ENCODE measurements around the gene TRIB2.

TRIB2 gene

DNA sequence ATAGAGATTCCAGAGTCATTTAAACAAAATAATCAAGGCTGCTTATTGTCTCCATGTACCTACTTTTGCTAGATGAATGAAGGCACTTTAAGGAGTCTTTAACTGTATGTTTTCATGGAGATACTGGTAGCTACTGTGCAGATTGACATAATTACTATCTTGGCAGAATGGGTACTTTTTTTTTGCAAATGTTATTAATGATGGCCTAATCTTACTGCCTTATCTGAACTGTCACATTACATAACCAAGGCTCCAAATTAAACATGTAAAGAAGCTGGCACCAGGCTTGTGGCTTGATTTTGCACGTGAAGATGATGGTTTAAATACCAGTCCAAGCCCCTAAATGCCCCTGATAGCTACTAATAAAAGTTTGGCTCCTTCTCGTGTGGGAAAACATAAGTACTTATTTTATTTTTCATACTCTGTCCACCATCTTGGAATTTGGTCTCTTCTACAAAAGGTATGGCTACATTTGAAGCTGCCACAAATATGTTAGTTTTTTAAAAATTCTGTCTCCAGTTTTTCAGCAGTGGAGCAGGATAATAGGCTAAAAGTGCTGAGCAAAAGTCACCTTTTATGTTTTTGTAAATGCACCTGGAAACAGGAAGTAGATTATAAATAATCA, 4.1 kb downstream of the TRIB2 start:
- DNase-seq (ENCODE audit: low read depth) = no peak

DNA sequence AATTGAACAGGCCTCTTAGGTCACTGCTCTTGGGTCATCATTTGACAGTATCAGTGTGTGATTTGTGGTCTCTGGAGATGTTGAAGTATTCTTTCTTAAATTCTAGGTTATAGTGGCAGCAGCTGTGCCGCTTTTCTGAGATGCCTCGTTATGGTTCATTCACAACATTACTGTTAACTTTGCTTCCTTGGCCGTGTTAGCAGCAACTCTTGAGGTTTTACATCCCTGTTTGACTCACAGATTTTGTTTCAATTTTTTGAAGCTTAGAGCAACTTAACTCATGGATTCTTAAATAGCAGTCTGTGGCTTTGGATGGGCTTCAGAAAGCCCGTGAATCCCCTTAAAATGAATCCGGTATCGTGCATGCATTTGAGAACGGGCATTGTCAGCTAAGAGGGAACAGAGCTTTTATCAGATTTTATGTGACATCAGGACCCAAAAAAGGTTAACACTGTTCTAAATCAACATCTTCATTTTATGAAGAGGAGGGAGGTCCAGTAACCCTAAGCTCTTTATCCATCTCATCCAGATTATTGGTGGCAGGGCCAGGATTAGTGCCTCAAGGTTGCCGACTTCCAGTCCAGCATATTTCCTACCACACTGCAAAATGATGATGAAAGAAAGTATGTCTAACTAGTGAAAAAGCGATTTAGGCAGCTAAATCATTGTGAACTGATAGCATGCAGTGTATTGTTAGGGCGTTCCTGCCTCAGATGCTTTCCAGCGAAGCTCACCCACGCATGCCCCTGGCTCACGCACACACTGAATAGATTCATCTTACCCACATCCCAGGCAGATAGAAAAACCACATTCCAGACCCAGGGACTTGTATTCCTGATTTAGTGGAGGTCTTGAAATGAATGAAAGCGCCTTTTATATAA, 5.1 kb downstream of the TRIB2 start:
- DNase-seq (ENCODE audit: low read depth) = peak; percentile 76

DNA sequence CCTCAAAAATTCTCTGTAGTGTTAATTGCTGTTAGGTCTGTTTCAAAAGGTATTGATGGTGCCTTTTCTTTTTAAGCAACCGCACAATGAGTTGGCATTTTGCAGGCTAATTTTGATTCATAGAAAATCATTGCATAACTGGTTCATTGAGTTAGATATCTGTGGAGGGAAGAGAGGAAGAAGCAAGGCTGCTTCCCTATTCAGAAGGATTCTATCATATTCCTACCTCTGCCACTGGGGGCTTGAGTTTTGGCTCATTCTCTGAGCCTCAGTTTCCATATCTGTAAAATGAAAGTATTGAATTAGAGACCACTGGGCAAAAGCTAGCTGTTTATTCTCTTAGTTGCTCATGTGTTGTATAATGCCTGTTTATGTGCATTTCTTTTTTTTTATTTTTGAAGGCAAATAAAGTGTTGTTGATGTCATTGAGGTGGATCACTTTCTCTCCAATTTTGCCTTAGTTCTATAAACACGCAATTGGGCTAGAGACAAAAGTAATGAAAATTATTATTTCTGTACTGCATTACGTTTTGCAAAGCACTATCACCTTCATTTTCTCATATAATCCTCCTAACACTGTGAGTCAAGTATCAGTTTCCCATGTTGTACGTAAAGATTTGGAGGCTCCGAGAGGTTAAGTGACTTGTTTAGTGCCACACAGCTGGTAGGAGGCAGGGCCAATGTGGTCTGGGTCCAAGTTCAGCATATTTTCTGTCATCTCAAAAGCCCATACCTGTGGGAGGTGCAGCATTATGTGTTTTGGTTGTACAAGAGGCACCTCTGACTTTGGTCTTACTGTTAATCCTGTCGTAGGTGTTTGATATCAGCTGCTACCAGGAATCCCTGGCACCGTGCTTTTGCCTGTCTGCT, 5.9 kb downstream of the TRIB2 start:
- DNase-seq (ENCODE audit: low read depth) = no peak

DNA sequence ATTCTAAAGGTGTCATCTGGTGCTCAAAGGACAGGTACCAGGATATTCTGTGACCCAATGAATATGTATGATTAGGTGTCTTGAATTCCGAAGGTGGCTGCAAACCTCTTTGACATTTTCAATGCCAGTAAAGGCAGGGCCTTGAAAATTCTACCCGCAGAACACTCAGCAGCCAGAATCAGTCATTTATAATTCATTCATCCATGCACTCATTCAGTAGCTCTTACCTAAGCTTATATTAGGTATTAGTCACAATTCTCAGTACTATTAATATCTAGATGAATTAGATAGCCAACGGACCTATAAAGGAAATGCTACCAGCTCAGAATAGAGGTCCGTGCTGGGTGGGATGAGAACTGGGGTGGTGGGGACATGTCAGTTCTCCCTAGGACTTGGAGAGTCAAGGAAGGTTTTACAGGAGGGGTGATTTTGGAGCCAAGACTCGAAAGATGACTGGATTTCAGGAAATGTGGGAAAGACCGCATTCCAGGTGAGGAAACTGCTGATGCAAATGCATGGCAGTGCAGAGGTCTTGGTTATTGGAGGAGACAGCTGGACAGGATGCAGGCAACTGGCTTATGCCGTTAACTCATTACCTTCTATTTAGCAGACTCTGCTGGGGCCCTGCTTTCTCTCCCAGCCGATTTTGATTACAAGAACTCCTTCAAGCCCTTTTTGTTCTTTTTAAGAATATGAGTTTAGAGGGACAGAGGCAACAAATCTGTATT, 7.2 kb downstream of the TRIB2 start:
- DNase-seq (ENCODE audit: low read depth) = no peak

DNA sequence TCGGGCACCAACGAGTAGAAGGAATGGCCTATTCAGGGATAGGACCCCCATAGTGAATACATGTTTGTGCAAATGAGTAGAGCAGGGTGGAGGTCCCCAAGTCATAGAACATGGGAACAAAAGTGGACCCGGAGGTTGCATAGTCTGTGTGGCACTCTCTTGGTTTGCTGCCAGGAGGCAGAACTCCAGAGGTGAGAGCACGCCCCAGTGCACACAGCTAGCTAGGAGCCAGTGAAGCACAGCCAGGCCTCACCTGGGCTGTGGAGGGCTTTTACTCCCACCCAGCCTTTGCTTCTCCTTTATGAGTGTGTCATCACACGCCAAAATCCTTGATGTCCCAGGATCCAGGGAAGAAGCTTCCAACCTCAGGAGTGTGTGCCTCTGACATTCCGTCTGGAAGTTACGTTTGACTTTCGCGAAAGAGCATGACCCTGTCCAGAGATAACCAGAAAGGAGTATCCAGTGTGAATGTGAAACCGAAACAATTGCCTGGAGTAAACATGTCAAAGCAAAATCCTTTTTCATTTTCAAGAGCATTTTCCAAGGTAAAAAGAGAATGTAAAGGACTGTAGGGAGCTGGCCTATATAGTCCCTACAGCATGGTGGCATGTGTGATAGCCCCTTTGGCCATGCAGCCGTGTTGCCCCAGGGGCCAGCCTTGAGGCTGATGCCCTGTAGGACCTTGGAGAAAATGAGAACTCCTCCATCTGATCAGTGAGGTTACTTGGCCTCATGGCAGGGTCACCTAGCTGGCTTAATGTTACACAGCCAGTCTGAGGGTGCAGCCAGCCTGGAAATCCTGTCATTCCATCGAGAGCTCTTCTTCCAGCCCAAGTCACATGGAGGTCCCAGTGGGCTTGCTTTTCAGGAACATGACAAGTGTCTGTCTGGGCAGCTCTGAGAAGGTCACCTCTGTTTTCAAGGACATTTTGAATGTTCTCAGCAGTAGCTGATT, 8.8 kb downstream of the TRIB2 start:
- DNase-seq (ENCODE audit: low read depth) = no peak

DNA sequence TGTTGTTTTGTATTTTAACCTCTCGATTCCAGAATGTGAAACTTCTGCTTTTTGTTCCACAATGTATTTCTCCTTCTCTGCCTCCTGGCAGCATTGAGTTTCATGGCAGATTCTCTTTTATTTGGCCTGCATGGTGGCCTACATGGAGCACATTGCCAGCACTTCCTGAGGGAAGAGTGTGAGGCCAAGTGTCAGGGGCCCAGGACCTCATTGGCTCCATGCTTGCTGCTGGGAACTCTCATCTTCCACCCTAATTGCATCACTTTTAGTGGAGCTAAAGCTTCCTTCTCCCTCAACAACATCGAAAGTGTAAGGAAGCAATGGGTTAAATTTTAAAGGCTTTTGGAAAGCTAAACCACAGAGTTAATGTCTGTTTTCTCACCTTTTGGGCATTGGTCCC, 9.5 kb downstream of the TRIB2 start:
- no peak for DNase-seq (ENCODE audit: low read depth)

DNA sequence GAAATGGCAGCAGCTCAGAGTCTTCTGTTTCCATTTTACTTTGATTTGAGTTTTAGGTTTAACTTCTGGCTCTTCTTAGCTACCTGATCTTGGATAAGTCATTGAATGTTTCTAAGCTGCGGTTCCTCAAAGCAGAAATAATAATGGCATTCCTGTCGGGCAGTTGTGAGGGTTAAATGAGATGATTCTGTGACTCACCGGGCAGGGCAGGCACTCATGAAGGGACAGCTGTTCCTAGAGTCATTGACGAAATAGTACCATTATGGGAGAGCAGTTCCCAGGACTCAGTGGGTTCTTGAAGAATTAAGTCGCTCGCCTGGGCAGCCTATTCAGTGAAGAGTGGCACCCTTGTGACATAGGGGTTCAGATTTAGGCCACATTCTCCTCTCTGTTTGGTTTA, 10.3 kb downstream of the TRIB2 start:
- DNase-seq (ENCODE audit: low read depth) = peak; percentile 42

DNA sequence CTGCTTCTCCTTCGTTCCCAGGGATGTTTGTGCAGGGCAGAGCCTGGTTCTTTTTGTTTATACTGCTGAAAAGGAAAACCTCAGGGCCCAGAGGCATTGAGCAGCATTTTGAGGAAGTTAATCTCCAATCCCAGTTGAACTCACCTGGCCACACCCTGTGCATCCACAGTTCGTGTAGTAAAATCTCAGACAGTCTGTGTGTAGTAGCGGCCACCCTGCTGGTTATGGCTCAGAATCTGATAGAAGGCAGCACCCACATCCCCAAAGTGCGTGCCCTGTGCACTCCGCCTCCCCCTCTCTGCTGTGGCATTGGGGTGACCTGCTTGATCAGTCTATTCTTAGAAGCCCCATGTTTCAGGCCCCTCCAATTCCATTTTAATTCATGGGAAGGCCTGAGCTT, 10.9 kb downstream of the TRIB2 start:
- DNase-seq (ENCODE audit: low read depth) = no peak

DNA sequence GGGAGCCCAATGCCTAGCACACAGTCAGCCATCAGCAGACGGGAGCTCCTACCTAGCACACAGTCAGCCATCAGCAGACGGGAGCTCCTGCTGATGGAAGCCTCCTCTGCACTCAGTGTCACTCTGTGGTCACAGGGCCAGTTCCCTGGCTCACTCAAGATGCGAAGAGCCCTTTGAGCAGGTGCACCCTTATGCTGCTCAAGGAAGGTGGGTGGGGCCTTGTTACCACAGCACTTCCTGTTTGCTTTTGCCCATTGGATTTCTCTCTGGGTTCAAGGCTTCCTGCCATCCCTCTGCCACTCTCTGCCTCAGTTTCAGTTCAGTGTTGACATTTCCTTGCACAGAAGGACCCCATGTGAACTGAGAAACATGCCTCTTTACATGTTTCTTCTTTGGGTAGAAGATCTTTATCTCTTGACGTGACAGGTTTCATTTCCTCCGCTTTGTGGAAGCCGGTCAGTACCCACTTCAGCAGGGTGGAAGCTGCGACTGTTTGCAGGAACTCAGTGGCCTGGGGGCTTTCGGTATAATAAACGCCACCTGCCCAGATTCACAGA, 11.6 kb downstream of the TRIB2 start:
- no peak for DNase-seq (ENCODE audit: low read depth)

DNA sequence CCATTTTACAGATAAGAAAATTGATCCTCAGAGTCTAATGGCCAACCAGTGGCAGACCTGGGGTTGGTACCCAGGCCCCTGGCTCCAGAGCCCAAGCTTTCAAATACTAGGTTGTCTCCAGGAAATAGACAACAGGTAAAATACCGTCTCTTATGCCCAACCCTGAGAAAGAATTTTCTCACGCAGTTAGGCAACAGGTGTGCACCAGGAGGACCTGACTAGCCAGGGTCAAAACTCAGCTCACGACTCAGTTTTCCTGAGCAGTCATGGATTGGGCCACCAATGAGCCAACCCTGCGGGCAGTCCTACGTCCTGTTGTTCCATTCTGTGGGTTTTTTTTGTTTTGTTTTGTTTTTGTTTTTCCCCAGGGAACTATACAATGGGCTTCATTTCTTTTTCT, 13.5 kb downstream of the TRIB2 start:
- no peak for DNase-seq (ENCODE audit: low read depth)

DNA sequence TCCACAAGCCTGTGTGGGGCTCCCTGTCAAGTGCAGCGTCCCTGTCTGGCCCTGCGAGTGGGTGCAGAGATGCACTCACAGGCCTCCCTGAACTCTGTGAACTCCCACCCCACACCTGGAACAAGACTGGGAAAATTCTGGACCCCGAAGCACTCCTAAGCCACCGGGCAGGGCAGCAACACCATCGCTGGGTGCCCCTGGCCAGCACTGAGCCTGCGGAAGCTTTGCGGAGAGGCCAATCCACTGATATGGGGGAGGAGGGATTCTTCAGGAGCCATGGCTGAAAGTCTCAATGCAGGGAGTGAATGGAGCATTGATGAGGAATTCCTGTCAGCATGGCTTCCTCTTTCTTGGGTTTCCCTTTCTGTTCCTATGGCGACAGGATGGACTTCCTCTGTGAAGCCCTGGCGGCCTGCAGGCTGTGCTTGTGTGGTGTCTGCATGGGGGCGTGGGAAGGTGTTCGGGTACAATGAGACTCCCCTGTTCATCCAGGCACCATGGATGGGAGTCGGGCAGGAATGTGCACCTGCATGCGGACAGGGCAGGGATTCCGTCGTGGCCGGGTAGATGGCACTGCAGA, 15.1 kb downstream of the TRIB2 start:
- no peak for DNase-seq (ENCODE audit: low read depth)

DNA sequence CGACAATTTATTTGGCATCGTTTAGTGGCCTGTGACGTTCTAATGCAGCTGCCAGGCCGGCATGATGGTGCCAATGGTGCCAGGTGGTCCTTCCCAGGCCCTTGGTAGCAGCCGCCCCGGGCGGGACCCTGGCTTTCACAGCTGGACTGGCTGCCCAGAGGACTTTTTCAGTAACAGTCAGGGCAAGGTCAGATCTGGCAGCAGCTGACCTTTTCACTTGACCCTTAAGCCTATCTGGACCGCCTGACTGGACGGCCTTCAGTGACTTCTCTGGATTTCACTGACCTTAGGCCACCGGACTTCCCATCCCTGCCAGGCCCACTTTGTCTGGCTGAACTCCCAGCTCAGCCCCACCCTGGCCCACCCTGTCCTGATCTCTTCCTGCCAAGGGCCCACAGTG, 15.9 kb downstream of the TRIB2 start:
- no peak for DNase-seq (ENCODE audit: low read depth)

DNA sequence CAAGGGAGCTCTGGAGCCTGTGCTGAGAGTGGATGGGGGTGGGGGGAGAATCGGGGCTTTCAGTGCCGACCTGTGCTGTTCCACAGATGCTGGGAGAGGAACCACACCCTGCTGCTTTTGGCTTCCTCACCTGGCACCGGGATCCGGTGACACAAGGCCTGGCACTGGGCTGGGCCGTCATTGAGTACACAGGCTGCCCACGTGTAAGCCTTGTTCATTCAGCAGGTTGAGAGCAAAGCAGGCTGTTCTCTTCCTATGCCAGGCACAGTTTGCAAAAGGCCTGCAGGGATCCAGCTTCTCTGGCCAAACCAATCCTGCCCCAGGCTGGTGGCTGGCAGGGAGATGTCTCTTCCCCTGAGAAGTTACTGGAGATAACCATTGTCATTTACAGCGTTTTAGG, 17.1 kb downstream of the TRIB2 start:
- DNase-seq (ENCODE audit: low read depth) = no peak

DNA sequence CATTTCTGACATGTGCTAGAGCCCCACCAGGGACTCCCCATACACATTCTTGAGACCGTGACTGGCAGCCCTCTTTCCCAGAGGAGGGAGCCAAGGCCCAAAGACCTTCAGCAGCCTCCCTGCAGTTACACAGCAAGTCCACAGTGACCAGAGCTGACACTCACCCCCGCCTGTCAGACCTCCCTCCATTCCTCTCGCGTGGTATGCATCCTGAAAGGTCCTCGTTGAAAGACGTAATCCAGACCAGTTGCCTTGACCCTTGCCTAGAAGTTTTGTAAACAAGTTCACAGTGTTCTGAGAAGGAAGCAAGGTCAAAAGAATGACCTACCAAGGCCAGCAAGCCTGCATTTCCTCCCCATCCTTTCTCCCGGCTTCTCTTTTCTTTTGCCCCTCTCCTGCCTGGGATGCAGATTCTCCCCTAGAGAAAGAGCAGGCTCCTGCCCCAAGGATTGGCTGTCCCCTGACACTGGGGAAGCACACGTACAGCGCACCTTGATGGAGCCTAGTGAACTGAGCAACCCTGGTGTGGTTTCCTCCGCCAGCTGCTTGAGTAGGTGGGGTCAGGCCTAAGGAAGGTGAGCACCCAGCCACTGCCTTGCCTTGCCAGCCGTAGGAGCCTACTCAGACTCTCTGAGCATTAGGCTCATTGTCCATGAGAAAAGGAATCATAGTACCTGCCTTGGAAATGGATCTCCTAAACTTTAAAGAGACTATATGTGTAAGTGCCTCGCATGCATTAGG, 18.3 kb downstream of the TRIB2 start:
- no peak for DNase-seq (ENCODE audit: low read depth)

DNA sequence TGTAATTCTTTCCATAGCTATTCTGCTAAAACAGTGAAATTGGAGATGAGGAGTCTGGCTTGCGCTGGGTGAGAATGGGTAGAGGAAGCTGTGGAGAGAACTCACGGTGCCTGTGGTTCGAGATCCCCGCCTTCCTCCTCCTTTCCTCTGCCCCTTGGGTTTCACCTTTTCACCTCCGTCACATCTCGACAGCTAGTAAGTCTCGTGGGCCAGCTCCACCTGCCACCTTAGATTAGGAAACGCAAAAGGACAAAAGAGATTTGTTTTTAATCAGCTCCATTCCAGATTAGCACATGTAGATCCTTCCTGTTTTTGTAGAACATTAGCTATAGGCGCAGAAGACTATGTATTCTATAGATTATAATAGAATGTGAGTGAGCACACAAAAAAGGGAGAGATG, 20.6 kb downstream of the TRIB2 start:
- DNase-seq (ENCODE audit: low read depth) = no peak

DNA sequence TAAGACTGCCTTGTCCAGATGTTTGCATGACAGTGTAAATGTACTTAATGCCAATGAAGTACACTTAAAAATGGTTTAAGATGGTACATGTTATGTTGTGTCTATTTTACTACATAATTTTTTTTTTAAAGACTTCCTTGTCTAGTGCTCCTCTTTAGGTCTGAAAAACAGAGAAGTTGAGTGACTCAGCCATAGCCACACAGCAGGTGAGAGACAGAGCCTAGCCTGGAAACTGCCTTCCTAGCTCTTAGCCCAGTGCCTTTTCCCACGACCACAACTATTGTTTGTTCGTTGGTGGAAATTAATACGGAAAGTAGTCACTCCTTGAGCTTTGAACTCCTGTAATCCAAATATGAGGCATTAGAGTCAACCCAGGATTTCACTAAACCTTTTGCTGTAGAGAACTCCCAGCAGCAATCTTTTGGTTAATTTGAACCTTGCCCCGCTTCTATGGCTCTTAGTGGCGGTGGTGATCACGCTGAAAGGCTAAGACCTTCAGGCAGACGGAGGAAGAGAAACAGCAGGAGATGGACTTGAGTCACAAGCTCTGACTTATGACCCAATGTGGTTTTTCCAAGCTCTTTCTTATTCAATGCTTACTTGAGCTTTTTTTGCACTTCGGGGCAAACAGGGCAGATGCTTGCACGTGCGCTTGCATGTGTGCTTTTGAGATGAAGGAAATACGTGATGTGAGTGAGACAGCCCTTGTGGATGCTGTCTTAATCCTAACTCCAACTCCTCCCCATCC, 21.2 kb downstream of the TRIB2 start:
- DNase-seq (ENCODE audit: low read depth) = peak; percentile 87

DNA sequence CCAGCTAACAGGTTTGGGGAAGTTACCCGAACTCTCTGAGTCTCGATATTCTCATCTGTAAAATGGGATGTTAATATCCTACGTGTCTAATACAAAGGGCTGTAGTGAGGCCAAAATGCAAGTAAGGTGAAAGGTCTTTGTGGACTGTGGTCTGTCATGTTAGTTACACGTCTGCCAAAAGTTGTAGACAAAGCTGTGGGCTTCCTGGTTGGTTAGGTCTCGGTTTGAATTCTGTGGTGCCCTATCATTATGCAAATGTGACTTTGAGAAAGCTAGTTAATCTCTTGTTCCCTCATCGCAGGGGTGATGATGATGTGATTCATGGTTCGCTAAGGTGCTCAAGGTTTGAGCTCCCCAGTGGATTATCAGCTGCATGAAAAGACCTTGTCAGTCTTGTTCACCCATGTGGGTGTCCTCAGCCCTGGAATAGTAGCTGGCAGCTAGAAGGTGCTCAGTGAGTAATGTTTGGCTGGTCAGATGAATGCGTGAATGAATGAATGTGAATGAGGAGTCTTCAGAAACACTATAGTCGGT, 23.1 kb downstream of the TRIB2 start:
- DNase-seq (ENCODE audit: low read depth) = no peak

DNA sequence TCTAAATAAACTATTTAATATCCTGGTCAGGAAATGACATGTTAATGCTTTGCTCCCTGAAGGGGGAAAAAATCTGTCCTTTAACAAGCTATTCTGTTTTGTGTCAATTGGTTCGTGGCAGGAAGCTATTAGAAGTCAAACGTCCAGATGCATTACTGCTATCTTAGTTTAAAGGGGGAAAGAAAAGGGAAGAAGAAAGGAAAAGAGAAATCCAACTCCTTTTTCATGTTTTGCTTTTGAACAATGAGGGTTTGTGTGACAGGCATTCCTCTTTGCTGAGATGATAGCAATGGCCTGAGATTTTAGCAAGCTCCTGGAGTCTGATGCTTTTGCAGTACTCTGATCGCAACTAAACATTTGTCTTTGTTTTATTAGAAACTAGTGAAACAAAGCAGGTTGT, 24.6 kb downstream of the TRIB2 start:
- DNase-seq (ENCODE audit: low read depth) = no peak

DNA sequence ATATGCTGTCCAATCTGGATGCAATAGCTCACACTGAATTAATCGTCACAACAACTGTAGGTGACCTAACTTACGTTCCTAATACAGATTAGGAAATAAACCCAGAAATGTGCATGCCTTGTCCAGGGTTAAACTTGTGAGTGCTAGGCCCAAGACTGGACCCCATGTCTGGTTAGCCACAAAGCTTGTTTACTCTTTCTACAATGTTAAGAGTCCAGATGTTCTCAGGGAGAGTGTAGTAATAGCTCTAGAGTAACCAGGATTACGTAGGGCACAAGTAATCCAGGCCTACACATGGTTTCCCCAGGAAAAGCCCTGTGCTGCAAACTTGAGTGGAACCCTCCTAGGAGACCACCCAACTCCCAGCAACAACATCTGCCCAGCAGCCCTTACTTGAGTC, 26.2 kb downstream of the TRIB2 start:
- DNase-seq (ENCODE audit: low read depth) = peak; percentile 73
